Psoas muscle (tissue), 8 donors: ENCODE measurements around the gene BRI3BP. TPM values are rescaled to one million over a fixed set of nuclear protein-coding genes. Genes with fewer than 3 reads are reported as not detected.
"Not testable (repeated sequence)": the region's sequence is repeated elsewhere in the genome, so short reads cannot be mapped to it uniquely, and the experiment has no call there.

Experiments
- ATAC-seq, 4 donors: fragments of 200-7000 bp; cut with Tn5 transposase; one replicate each; pipeline ENCODE4 v1.9.1; 2020; ENCODE audit warnings: moderate library complexity in 3 of 4, mild to moderate bottlenecking in 2 of 4
- DNase-seq, 2 donors: peaks; one replicate each; pipeline ENCODE4 v3.0.0-alpha.2; 2020
- H3K27ac ChIP-seq: fragments of 200-600 bp; one replicate; pipeline ENCODE4 v1.8.0; 2022
- H3K27me3 ChIP-seq, 3 donors: fragments of 200-600 bp in 1 of 3; one replicate each; pipeline versions ENCODE4 v1.6.1 to v1.8.0; 2013 to 2022; ENCODE audit warnings: low read length in 2 of 3, mild to moderate bottlenecking in 2 of 3, moderate library complexity in 1 of 3; ENCODE audit not compliant: insufficient read depth in 3 of 3
- H3K36me3 ChIP-seq, 2 donors: fragments of 200-600 bp in 1 of 2; one replicate each; pipeline versions ENCODE4 v1.6.1 to v1.8.0; 2013 to 2022; ENCODE audit warnings: low read depth in 1 of 2, mild to moderate bottlenecking in 1 of 2, moderate library complexity in 1 of 2; ENCODE audit not compliant: insufficient read depth in 1 of 2
- H3K4me1 ChIP-seq: fragments of 200-600 bp; one replicate; pipeline ENCODE4 v1.8.0; 2022
- H3K4me3 ChIP-seq: fragments of 200-600 bp; one replicate; pipeline ENCODE4 v1.8.0; 2022; ENCODE audit warnings: mild to moderate bottlenecking
- H3K9me3 ChIP-seq: fragments of 200-600 bp; one replicate; pipeline ENCODE4 v1.8.0; 2022
- WGBS, 3 donors: extraction: QIAGEN DNeasy Blood & Tissue Kit; methylation state at CpG; one replicate each; pipeline versions ENCODE4 v1.1.6 to v1.1.7; 2013; 5-methylcytosine and 5-hydroxymethylcytosine counted together
- intact Hi-C, 2 donors: fragments of 100-400 bp; cut with DNase I; formaldehyde crosslinking; loops; one replicate each; pipeline versions ENCODE4 v1.11.0 to v1.14.2; 2022
- polyA plus RNA-seq, 3 donors: library from polyadenylated mRNA; stranded (reverse); fragments of 200-250 nt; gene quantifications; one replicate each; pipeline ENCODE4 v1.2.3, GENCODE V29; 2013
- total RNA-seq, 4 donors: library from RNA; stranded (reverse); fragmentation: NEBNext Ultra II Directional in 2 of 4; extraction: Animal tissue kit (Norgen Biotek cat#: 25700) in 2 of 4; gene quantifications; one replicate each; pipeline versions ENCODE4 v1.2.1 to v1.2.4, GENCODE V29; 2021 to 2023
- TF ChIP-seq, protein P1 (sequence below): fragments of 200-600 bp; IDR thresholded peaks from one replicate; pipeline ENCODE4 v1.8.0; 2022; ENCODE audit warnings: antibody characterized with exemption
- donor health status: healthy with polysubstance abuse.
- donor health status: DM: no; HTN: no; CAD: no; lungs with moderate emphysema.
- donor health status: Bipolar disorder and iron deficiency.
- donor health status: healthy.
- donor health status: DM: yes; HTN: yes; CAD: no.
- donor health status: DM: no; HTN: no; CAD: no.
- donor health status: DM: no; HTN: no; CAD: no.
- donor health status: DM: yes; HTN: yes; CAD: no.

Gene BRI3BP
- total and polyA plus RNA-seq, 7 donors, result 0.72 to 2.8 (median 1.6) TPM

DNA sequence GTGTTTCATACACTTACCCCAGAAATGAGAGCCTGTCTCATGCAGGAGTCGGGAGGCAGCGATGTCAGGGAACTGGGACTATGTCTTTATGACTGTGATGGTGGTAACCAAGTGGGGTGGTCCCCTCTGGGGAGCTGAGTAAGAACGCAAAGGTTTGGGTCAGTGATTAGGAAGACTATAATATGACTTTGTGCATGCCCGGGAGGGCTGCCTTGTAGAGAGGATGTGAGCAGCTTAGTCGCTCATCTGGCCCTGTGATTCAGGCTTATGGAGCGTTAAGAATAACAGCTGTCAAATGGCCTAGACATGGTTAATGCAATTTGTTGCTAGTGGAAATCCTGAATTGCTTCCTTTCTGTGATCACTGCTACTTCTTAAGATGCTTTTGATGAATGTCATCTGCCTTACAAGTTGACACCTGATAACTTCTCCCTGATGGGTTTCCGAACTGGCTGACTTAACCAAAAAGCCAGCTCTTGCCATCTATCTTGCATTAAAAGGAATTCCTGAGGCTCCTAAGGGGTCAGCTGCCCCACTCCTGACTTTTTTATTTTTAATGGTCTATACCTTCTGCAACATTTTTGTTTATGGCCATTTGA lies 36.4 kb downstream of the BRI3BP start:
- TF ChIP-seq, protein P1, sequence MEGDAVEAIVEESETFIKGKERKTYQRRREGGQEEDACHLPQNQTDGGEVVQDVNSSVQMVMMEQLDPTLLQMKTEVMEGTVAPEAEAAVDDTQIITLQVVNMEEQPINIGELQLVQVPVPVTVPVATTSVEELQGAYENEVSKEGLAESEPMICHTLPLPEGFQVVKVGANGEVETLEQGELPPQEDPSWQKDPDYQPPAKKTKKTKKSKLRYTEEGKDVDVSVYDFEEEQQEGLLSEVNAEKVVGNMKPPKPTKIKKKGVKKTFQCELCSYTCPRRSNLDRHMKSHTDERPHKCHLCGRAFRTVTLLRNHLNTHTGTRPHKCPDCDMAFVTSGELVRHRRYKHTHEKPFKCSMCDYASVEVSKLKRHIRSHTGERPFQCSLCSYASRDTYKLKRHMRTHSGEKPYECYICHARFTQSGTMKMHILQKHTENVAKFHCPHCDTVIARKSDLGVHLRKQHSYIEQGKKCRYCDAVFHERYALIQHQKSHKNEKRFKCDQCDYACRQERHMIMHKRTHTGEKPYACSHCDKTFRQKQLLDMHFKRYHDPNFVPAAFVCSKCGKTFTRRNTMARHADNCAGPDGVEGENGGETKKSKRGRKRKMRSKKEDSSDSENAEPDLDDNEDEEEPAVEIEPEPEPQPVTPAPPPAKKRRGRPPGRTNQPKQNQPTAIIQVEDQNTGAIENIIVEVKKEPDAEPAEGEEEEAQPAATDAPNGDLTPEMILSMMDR, result no peak
- Histone ChIP-seq H3K4me1 (no peaks in the 10 kb centered on the region), H3K9me3 (no peaks in the 10 kb centered on the region), H3K27me3 (no peaks in the 10 kb centered on the region), H3K36me3 (peaks cover 0 to 3% of the 10 kb centered on the region in 2 donors), H3K27ac (no peak overlapping the region), H3K4me3 (no peak overlapping the region)
- no peak for DNase-seq
- ATAC-seq, result no peak
- intact Hi-C loops, result no loop called here
- 72 to 80% (median 73%) methylated on average over 7 of the region's 7 CpGs for WGBS, 3 donors

DNA sequence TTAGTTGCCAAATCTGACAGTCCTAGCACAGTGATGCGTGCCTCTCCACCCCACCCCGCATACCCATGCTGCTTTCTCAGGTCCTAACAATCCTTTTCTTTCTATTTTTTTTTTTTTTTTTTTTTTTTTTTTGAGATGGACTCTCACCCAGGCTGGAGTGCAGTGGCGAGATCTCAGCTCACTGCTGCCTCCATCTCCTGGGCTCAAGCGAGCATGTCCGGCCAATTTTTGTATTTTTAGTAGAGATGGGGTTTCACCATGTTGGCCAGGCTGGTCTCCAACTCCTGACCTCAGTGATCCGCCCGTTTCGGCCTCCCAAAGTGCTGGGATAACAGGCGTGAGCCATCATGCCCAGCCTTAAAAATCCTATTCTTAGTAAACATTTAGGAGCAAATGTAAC lies 38.0 kb downstream of the BRI3BP start:
- WGBS, 3 donors, result 38 to 45% (median 40%) methylated on average over 9 of the region's 9 CpGs
- ATAC-seq, intact Hi-C loops: not testable (repeated sequence)

DNA sequence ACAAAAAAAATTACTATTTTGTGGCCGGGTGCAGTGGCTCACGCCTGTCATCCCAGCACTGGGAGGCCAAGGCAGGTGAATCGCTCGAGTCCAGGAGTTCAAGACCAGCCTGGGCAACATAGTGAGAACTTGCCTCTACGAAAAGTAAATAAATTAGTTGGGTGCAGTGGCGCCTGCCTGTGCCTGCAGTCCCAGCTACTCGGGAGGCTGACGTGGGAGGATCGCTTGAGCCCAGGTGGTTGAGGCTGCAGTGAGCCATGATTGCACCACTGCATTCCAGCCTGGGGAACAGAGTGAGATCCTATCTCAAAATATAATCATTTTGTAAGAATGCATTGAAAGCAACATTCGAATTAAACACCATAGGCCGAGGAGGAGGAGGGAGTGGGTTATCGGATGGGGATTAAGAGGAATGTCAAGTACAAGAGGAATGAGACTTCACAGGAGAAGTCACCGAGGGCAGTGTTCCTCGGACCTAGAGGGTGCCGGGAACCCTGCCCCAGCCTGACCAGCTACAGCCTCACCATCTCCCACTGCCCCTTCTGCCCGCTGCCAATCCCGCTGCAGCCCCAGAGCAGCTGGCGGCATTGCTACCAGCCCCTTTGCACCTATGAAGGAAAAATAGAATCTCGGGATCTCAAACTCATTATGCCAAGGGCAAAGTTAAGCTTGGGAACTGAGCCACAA lies 39.2 kb downstream of the BRI3BP start:
- no peak overlapping the region for H3K4me3 ChIP-seq
- H3K4me1 ChIP-seq, result no peaks in the 10 kb centered on the region
- H3K27ac ChIP-seq, result no peak overlapping the region
- intact Hi-C loops, result no loop called here
- TF ChIP-seq, protein P1, result no peak
- H3K27me3 ChIP-seq, result no peaks in the 10 kb centered on the region
- H3K36me3 ChIP-seq, result no peaks in the 10 kb centered on the region
- WGBS, 3 donors, result 88 to 91% (median 90%) methylated on average over 19 of the region's 19 CpGs
- H3K9me3 ChIP-seq, result no peaks in the 10 kb centered on the region
- ATAC-seq (no peak), DNase-seq (no peak)

More for the DNA sequence above, 38.0 kb downstream of the BRI3BP start:
- H3K9me3 ChIP-seq, H3K27me3 ChIP-seq, H3K4me1 ChIP-seq, H3K36me3 ChIP-seq, DNase-seq, H3K4me3 ChIP-seq, H3K27ac ChIP-seq: not testable (repeated sequence)

DNA sequence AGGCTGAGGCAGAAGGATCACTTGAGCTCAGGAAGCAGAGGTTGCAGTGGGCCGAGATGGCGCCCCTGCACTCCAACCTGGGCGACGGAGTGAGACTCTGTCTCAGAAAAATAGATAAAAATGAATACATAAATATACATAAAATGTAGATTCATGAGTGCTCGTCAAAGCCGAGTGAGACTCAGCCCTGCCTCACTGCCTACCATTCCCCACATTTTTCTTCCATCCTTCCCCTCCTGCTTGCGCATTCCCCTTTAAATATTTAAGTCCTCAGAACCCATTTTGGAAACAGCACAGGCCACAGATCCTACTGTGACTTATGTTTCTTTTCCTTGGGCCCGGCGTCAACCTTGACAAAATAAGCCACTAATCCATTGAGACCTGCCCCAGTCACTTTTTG lies 39.8 kb downstream of the BRI3BP start:
- H3K4me1 ChIP-seq, result no peaks in the 10 kb centered on the region
- intact Hi-C loops, result no loop called here
- no peak for DNase-seq
- TF ChIP-seq, protein P1, result no peak
- no peak overlapping the region for H3K27ac ChIP-seq
- no peaks in the 10 kb centered on the region for H3K27me3 ChIP-seq
- no peaks in the 10 kb centered on the region for H3K36me3 ChIP-seq
- H3K9me3 ChIP-seq, result no peaks in the 10 kb centered on the region
- WGBS, 3 donors, result 84 to 88% (median 85%) methylated on average over 9 of the region's 9 CpGs
- ATAC-seq, result no peak
- H3K4me3 ChIP-seq, result no peak overlapping the region

DNA sequence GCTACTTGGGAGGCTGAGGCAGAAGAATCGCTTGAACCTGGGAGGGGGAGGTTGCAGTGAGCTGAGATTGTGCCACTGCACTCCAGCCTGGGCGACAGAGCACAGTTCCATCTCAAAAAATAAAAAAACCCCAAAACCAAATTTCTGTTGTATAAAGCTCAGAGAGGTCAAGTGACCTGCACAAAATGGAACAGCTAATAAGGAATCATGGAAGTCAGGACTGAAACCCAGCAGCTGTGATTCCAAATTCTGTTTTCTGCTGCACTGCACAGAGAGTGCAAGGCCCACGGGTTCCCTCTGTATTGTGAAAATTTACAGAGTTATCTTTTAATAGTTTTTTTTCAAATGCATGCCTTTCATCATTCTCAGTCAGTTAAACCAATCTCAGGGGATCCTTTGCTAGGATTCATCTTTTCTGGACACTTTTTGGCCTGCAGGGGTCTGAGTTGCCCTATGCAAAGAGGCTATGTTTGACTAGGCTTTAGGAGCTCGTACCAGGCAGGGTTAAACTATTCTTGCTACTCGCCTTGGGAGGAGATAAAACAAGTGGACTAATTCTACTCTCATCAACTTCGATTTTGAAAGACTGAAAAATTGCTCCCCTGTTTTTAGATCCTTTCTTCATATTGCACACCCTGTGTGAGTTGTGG lies 45.7 kb downstream of the BRI3BP start:
- WGBS, 3 donors, result 64 to 73% (median 69%) methylated on average over 6 of the region's 6 CpGs
- H3K36me3 ChIP-seq, result no peaks in the 10 kb centered on the region
- H3K4me3 ChIP-seq, result no peak overlapping the region
- DNase-seq, result no peak
- intact Hi-C loops, result no loop called here
- no peaks in the 10 kb centered on the region for H3K27me3 ChIP-seq
- H3K4me1 ChIP-seq, result no peaks in the 10 kb centered on the region
- no peak for ATAC-seq
- no peak overlapping the region for H3K27ac ChIP-seq
- no peaks in the 10 kb centered on the region for H3K9me3 ChIP-seq
- TF ChIP-seq, protein P1, result no peak
